Measurements from ENCODE around the gene RLF. TPM values are rescaled to one million over a fixed set of nuclear protein-coding genes. Genes with fewer than 3 reads are reported as not detected.

The RLF gene
- polyA plus RNA-seq, 2 of the 4 experiments (the other 2 are of a cell fraction), result 4.7 to 7.9 TPM

DNA sequence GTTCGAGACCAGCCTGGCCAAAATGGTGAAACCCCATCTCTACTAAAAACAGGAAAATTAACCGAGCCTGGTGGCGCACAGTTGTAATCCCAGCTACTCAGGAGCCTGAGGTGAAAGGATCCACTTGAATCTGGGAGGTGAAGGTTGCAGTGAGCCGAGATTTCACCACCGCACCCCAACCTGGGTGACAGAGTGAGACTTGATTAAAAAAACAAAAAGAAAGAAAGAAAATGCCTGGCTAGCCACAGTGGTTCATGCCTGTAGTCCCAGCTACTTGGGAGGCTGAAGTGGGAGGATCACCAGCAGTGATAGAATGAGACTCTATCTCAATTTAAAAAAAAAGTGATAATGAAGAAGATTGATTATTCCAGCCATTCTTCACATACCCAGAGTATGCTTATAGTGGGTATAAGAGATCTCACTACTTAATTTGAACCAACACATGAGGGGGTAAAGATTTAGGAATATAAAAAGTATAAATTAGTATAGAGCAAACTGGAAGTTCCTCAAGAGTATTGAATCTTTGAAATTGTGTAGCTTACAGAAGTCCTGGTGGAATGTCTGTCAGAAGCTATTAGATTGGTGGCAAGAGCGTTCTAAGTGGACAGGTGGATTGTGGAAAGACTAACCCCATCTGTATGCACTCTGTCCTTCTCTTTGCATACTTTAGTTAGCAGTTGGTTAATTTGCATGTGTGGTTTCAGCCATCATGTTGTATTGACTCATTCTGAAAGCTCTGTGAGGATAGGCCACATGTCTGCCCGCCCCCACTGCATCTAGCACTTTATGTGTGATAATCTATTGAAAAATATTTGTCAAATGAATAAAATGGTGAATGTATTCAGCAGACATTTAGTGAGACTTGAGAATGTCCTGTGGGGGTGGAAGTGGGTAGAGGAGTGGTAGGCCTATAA is 25.0 kb downstream of the RLF start:
- Histone ChIP-seq H3K4me3 (no peak overlapping the region), H3K4me1 (no peaks in the 10 kb centered on the region), H3K9me3 (no peaks in the 10 kb centered on the region), H3K4me2 (no peak overlapping the region), H3K27ac (no peak overlapping the region)
- no peak for DNase-seq (ENCODE audit: low read depth in 1 of 2, low spot score in 1 of 2)
- no peak for FAIRE-seq
- 95% methylated on average over 6 of the region's 7 CpGs for WGBS (ENCODE audit: missing lambda C conversion rate)
- ChIA-PET CTCF (interaction anchor here (0.6 kb wide), 1 partner anchor 12 kb away, joined by 3 read pairs; no protein-coding TSS in a partner anchor), POLR2A (interaction anchor here (0.6 kb wide), 1 partner anchor 30 kb away, joined by 5 read pairs; no protein-coding TSS in a partner anchor)
- no peak for ATAC-seq
- TF ChIP-seq, protein P1, sequence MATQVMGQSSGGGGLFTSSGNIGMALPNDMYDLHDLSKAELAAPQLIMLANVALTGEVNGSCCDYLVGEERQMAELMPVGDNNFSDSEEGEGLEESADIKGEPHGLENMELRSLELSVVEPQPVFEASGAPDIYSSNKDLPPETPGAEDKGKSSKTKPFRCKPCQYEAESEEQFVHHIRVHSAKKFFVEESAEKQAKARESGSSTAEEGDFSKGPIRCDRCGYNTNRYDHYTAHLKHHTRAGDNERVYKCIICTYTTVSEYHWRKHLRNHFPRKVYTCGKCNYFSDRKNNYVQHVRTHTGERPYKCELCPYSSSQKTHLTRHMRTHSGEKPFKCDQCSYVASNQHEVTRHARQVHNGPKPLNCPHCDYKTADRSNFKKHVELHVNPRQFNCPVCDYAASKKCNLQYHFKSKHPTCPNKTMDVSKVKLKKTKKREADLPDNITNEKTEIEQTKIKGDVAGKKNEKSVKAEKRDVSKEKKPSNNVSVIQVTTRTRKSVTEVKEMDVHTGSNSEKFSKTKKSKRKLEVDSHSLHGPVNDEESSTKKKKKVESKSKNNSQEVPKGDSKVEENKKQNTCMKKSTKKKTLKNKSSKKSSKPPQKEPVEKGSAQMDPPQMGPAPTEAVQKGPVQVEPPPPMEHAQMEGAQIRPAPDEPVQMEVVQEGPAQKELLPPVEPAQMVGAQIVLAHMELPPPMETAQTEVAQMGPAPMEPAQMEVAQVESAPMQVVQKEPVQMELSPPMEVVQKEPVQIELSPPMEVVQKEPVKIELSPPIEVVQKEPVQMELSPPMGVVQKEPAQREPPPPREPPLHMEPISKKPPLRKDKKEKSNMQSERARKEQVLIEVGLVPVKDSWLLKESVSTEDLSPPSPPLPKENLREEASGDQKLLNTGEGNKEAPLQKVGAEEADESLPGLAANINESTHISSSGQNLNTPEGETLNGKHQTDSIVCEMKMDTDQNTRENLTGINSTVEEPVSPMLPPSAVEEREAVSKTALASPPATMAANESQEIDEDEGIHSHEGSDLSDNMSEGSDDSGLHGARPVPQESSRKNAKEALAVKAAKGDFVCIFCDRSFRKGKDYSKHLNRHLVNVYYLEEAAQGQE (IDR thresholded peaks at IDR 0.05), result no peak
- TF ChIP-seq EHF (CRISPR knock-in tag; IDR thresholded peaks at IDR 0.05) (no peak), ESRRA (IDR thresholded peaks at IDR 0.05; ENCODE audit: borderline replicate concordance, low read length) (no peak), NR3C1 (IDR thresholded peaks at IDR 0.05) (no peak), RCOR1 (IDR thresholded peaks at IDR 0.05; ENCODE audit: low read depth, low read length) (no peak), EHMT2 (IDR thresholded peaks at IDR 0.05; ENCODE audit: low read depth) (no peak), KDM1A (IDR thresholded peaks at IDR 0.05; ENCODE audit: low read depth) (no peak), HDAC2 (IDR thresholded peaks at IDR 0.05) (no peak)
- TF ChIP-seq, protein P2, sequence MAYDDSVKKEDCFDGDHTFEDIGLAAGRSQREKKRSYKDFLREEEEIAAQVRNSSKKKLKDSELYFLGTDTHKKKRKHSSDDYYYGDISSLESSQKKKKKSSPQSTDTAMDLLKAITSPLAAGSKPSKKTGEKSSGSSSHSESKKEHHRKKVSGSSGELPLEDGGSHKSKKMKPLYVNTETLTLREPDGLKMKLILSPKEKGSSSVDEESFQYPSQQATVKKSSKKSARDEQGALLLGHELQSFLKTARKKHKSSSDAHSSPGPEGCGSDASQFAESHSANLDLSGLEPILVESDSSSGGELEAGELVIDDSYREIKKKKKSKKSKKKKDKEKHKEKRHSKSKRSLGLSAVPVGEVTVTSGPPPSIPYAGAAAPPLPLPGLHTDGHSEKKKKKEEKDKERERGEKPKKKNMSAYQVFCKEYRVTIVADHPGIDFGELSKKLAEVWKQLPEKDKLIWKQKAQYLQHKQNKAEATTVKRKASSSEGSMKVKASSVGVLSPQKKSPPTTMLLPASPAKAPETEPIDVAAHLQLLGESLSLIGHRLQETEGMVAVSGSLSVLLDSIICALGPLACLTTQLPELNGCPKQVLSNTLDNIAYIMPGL (CRISPR knock-in tag; IDR thresholded peaks at IDR 0.05; ENCODE audit: borderline replicate concordance), result no peak

DNA sequence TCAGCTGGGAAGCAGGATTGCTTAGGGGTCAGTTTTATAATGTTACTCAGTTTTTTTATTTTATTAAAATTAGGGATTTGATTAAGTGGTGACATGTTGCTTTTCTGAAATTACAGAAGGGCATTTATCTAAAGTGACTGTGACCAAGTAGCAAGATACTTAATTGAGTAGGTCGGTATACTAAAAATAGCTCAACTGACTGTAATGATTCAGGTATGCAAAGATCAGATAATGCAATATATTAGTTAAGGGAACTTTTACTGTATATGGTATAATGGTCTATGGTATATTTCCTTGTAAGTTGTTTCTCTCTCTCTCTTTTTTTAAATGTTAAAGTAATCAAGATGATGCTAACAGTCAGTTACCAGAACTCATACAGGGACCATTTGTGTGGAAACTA is 26.2 kb downstream of the RLF start:
- POLR2A ChIA-PET, result no interaction called here
- no peak for ATAC-seq
- FAIRE-seq, result no peak
- H3K4me1 ChIP-seq, result no peaks in the 10 kb centered on the region
- no peak overlapping the region for H3K4me2 ChIP-seq
- WGBS (ENCODE audit: missing lambda C conversion rate), result 93% methylated on average over 1 of the region's 1 CpG
- no peaks in the 10 kb centered on the region for H3K9me3 ChIP-seq
- DNase-seq (ENCODE audit: low read depth in 1 of 2, low spot score in 1 of 2), result no peak
- no peak for TF ChIP-seq CHD2 (IDR thresholded peaks at IDR 0.05; ENCODE audit: low read length, partially characterized antibody)
- TF ChIP-seq RNF2 (IDR thresholded peaks at IDR 0.05; ENCODE audit: borderline replicate concordance, low read depth), result no peak
- no peak for TF ChIP-seq CBX8 (IDR thresholded peaks at IDR 0.05)
- TF ChIP-seq, protein P3, sequence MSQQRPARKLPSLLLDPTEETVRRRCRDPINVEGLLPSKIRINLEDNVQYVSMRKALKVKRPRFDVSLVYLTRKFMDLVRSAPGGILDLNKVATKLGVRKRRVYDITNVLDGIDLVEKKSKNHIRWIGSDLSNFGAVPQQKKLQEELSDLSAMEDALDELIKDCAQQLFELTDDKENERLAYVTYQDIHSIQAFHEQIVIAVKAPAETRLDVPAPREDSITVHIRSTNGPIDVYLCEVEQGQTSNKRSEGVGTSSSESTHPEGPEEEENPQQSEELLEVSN (IDR thresholded peaks at IDR 0.05; ENCODE audit: borderline replicate concordance, low read depth), result no peak
- TF ChIP-seq, protein P2 (CRISPR knock-in tag; IDR thresholded peaks at IDR 0.05; ENCODE audit: borderline replicate concordance), result no peak
- TF ChIP-seq POLR2AphosphoS2 (conservative IDR thresholded peaks at IDR 0.05; ENCODE audit: low read length), result no peak
- no peak for TF ChIP-seq HOXA7 (CRISPR knock-in tag; IDR thresholded peaks at IDR 0.05)
- no peak for TF ChIP-seq RCOR1 (IDR thresholded peaks at IDR 0.05; ENCODE audit: low read depth, low read length)
- TF ChIP-seq FOXS1 (CRISPR knock-in tag; IDR thresholded peaks at IDR 0.05), result no peak
- no peak for TF ChIP-seq EHMT2 (IDR thresholded peaks at IDR 0.05; ENCODE audit: low read depth)
- no peak for TF ChIP-seq MAZ (IDR thresholded peaks at IDR 0.05; ENCODE audit: borderline replicate concordance, low read depth, low read length)
- no peak for TF ChIP-seq ZSCAN20 (CRISPR knock-in tag; IDR thresholded peaks at IDR 0.05)
- no peak for TF ChIP-seq KDM1A (IDR thresholded peaks at IDR 0.05; ENCODE audit: low read depth)
- no peak for TF ChIP-seq HEYL (CRISPR knock-in tag; IDR thresholded peaks at IDR 0.05)
- no peak for TF ChIP-seq NFE2L2 (conservative IDR thresholded peaks at IDR 0.05; ENCODE audit: low read length)
- TF ChIP-seq MAFK (IDR thresholded peaks at IDR 0.05; ENCODE audit: partially characterized antibody), result no peak
- H3K27ac ChIP-seq, result no peak overlapping the region
- no peak overlapping the region for H3K4me3 ChIP-seq
- CTCF ChIA-PET, result interaction anchor here (1.2 kb wide), 1 partner anchor 128 kb away, joined by 3 read pairs; no protein-coding TSS in a partner anchor
